ENCODE measurements around the gene ADH7.
A peak's percentile ranks its signal among the peaks of the same experiment; 100 is the strongest.

The ADH7 gene

DNA sequence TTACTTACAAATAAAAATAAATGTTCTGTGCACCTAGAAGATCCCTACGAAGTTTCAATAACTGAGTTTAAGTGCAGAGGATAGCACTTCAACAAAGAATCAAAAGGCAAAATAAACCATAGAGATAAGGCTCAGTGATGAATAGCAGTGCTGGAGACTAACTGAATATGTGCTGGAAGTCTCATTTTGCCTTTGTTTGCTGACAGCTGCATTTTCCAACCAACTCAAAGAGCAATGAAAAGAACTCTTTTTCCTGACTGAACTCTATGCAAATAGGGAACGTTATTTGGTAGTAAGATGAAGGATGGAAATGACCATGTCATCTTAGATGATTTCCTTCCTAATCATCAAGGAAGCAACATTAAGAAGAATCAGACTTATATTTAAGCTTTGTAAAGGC is 32.7 kb upstream of the ADH7 start:
- H2AFZ ChIP-seq (ENCODE audit: low read length) = 0 out of 2 replicates have a peak overlapping the region, but pooled peaks have one; percentile 4
- no peak overlapping the region for H3K9ac ChIP-seq (ENCODE audit: low read depth, low read length, poor library complexity, severe bottlenecking)
- no peaks in the 10 kb centered on the region for H3K9me3 ChIP-seq (ENCODE audit: insufficient read depth, low read depth, low read length)
- no peaks in the 10 kb centered on the region for H3K27me3 ChIP-seq (ENCODE audit: insufficient read depth, low read length, poor library complexity, severe bottlenecking)
- no peaks in the 10 kb centered on the region for H3K36me3 ChIP-seq (ENCODE audit: insufficient read depth, low read length)
- no peaks in the 10 kb centered on the region for H4K20me1 ChIP-seq (ENCODE audit: insufficient read depth, low read length, poor library complexity, severe bottlenecking)
- H3K9me2 ChIP-seq (replicated peaks; ENCODE audit: low read depth, low read length) = no peaks in the 10 kb centered on the region
- H3K4me3 ChIP-seq (ENCODE audit: low read length, poor library complexity, severe bottlenecking) = no peak overlapping the region
- H3K4me2 ChIP-seq (ENCODE audit: low read depth, low read length, poor library complexity, severe bottlenecking) = no peak overlapping the region
- no peaks in the 10 kb centered on the region for H3K79me2 ChIP-seq (ENCODE audit: insufficient read depth, low read length)
- no peaks in the 10 kb centered on the region for H3K4me1 ChIP-seq (ENCODE audit: insufficient read depth, low read length, poor library complexity, severe bottlenecking)
- TF ChIP-seq EZH2phosphoT487 (IDR thresholded peaks at IDR 0.05; ENCODE audit: borderline replicate concordance) = no peak
- TF ChIP-seq, protein P1, sequence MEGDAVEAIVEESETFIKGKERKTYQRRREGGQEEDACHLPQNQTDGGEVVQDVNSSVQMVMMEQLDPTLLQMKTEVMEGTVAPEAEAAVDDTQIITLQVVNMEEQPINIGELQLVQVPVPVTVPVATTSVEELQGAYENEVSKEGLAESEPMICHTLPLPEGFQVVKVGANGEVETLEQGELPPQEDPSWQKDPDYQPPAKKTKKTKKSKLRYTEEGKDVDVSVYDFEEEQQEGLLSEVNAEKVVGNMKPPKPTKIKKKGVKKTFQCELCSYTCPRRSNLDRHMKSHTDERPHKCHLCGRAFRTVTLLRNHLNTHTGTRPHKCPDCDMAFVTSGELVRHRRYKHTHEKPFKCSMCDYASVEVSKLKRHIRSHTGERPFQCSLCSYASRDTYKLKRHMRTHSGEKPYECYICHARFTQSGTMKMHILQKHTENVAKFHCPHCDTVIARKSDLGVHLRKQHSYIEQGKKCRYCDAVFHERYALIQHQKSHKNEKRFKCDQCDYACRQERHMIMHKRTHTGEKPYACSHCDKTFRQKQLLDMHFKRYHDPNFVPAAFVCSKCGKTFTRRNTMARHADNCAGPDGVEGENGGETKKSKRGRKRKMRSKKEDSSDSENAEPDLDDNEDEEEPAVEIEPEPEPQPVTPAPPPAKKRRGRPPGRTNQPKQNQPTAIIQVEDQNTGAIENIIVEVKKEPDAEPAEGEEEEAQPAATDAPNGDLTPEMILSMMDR (conservative IDR thresholded peaks at IDR 0.05; ENCODE audit: low read length) = no peak
- no peaks in the 10 kb centered on the region for H3F3A ChIP-seq (ENCODE audit: low read depth)

DNA sequence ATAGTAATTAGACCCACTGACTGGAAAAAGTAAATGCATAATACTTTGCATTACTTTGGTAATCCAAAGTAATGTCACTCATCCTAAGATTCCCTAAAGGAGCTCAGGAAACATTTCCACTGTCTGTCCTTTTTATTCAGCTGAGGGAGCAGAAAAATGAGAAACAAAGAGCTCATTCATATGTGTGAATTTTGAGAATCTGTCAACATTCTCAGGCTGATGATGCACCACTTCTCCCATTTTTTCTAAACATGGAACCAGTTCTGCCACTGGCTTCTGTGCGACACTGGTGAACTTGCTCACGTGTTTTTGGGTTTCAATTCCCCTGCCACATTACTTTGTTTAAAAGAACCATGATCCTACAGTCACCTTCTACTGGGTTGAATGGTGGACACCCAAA is 28.4 kb upstream of the ADH7 start:
- no peak overlapping the region for H3K4me3 ChIP-seq (ENCODE audit: low read length, poor library complexity, severe bottlenecking)
- no peaks in the 10 kb centered on the region for H3F3A ChIP-seq (ENCODE audit: low read depth)
- no peaks in the 10 kb centered on the region for H4K20me1 ChIP-seq (ENCODE audit: insufficient read depth, low read length, poor library complexity, severe bottlenecking)
- H3K4me1 ChIP-seq (ENCODE audit: insufficient read depth, low read length, poor library complexity, severe bottlenecking) = no peaks in the 10 kb centered on the region
- peak overlapping the region; percentile 75 for H2AFZ ChIP-seq (ENCODE audit: low read length)
- no peak overlapping the region for H3K9ac ChIP-seq (ENCODE audit: low read depth, low read length, poor library complexity, severe bottlenecking)
- H3K4me2 ChIP-seq (ENCODE audit: low read depth, low read length, poor library complexity, severe bottlenecking) = no peak overlapping the region
- H3K27me3 ChIP-seq (ENCODE audit: insufficient read depth, low read length, poor library complexity, severe bottlenecking) = no peaks in the 10 kb centered on the region
- H3K9me2 ChIP-seq (replicated peaks; ENCODE audit: low read depth, low read length) = no peaks in the 10 kb centered on the region
- H3K9me3 ChIP-seq (ENCODE audit: insufficient read depth, low read depth, low read length) = no peaks in the 10 kb centered on the region
- no peaks in the 10 kb centered on the region for H3K36me3 ChIP-seq (ENCODE audit: insufficient read depth, low read length)
- H3K79me2 ChIP-seq (ENCODE audit: insufficient read depth, low read length) = no peaks in the 10 kb centered on the region
- TF ChIP-seq EZH2phosphoT487 (IDR thresholded peaks at IDR 0.05; ENCODE audit: borderline replicate concordance) = no peak
- TF ChIP-seq, protein P1 (conservative IDR thresholded peaks at IDR 0.05; ENCODE audit: low read length) = no peak

DNA sequence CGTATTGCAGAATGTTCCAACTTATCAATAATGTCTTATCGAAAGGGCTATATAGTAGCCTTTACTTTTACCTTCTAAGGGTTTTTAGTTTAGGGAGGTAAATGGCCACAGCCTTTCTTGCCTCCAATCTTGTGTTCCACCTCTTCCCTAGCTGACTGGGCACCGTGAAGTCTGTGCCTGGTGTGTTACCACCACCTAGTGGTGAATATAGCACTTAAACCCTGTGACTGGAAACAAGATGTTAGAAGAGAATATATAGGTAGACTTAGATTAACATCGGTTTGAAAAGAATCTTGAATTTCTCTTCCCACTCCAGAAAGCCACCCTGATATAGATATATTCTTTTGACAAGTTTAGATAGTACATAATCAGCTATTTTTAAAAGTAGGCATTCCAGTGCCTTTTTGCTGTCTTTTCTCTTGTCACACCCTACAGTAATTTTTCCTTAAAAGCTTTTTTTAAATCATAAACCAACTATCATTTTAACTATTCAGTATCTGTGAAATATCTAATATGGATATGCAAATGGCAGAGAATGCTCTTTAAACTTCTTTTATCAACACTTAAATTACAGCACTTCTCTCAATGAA is 27.8 kb upstream of the ADH7 start:
- TF ChIP-seq EZH2phosphoT487 (IDR thresholded peaks at IDR 0.05; ENCODE audit: borderline replicate concordance) = no peak
- TF ChIP-seq, protein P1 (conservative IDR thresholded peaks at IDR 0.05; ENCODE audit: low read length) = peak; percentile 88
- Histone ChIP-seq H3K9me3 (ENCODE audit: insufficient read depth, low read depth, low read length) (no peaks in the 10 kb centered on the region), H3K4me2 (ENCODE audit: low read depth, low read length, poor library complexity, severe bottlenecking) (no peak overlapping the region)

More for the DNA sequence above, 27.8 kb upstream of the ADH7 start:
- Histone ChIP-seq H3K4me1 (ENCODE audit: insufficient read depth, low read length, poor library complexity, severe bottlenecking) (no peaks in the 10 kb centered on the region), H2AFZ (ENCODE audit: low read length) (peak overlapping the region; percentile 75), H3K36me3 (ENCODE audit: insufficient read depth, low read length) (no peaks in the 10 kb centered on the region), H3K9ac (ENCODE audit: low read depth, low read length, poor library complexity, severe bottlenecking) (no peak overlapping the region), H3K79me2 (ENCODE audit: insufficient read depth, low read length) (no peaks in the 10 kb centered on the region), H3F3A (ENCODE audit: low read depth) (no peaks in the 10 kb centered on the region), H3K27me3 (ENCODE audit: insufficient read depth, low read length, poor library complexity, severe bottlenecking) (no peaks in the 10 kb centered on the region), H3K9me2 (replicated peaks; ENCODE audit: low read depth, low read length) (no peaks in the 10 kb centered on the region), H4K20me1 (ENCODE audit: insufficient read depth, low read length, poor library complexity, severe bottlenecking) (no peaks in the 10 kb centered on the region), H3K4me3 (ENCODE audit: low read length, poor library complexity, severe bottlenecking) (no peak overlapping the region)

All from Loucy (cell line).